HEK293 (cell line): ENCODE results near the gene PRPF6.

ENCODE experiments used
- AEBP2 ChIP-seq: fragments of 450-650 bp; formaldehyde crosslinking; IDR thresholded peaks from 2 replicates; pipeline ENCODE4 v1.5.1; 2016; ENCODE audit warnings: missing biosample characterization, missing genetic modification characterization, borderline replicate concordance
- EGR2 ChIP-seq: fragments of 450-650 bp; formaldehyde crosslinking; IDR thresholded peaks from 2 replicates; pipeline ENCODE4 v1.5.1; 2016; ENCODE audit warnings: low read depth, missing biosample characterization, missing genetic modification characterization
- GLI2 ChIP-seq: fragments of 450-650 bp; formaldehyde crosslinking; IDR thresholded peaks from 2 replicates; pipeline ENCODE4; 2017; ENCODE audit warnings: missing biosample characterization, missing genetic modification characterization, low read depth, borderline replicate concordance
- GLIS2 ChIP-seq: fragments of 450-650 bp; formaldehyde crosslinking; IDR thresholded peaks from 2 replicates; pipeline ENCODE4 v1.5.1; 2016; ENCODE audit warnings: missing biosample characterization, missing genetic modification characterization
- KLF9 ChIP-seq: fragments of 450-650 bp; formaldehyde crosslinking; IDR thresholded peaks from 2 replicates; pipeline ENCODE4 v1.5.1; 2016; ENCODE audit warnings: missing biosample characterization, missing genetic modification characterization, low read depth
- MYNN ChIP-seq: fragments of 450-650 bp; formaldehyde crosslinking; IDR thresholded peaks from 2 replicates; pipeline ENCODE4 v1.5.1; 2016; ENCODE audit warnings: missing biosample characterization, missing genetic modification characterization, borderline replicate concordance
- PRDM4 ChIP-seq: fragments of 450-650 bp; formaldehyde crosslinking; IDR thresholded peaks from 2 replicates; pipeline ENCODE4 v1.5.1; 2017; ENCODE audit warnings: missing biosample characterization, missing genetic modification characterization
- SCRT2 ChIP-seq: fragments of 450-650 bp; formaldehyde crosslinking; IDR thresholded peaks from 2 replicates; pipeline ENCODE4 v1.5.1; 2016; ENCODE audit warnings: missing biosample characterization, missing genetic modification characterization
- SETDB1 ChIP-seq: IDR thresholded peaks from one replicate; pipeline ENCODE4 v1.6.1; 2017; ENCODE audit warnings: mild to moderate bottlenecking, low read length, moderate library complexity, mixed read lengths; ENCODE audit not compliant: insufficient read length
- SP3 ChIP-seq: fragments of 450-650 bp; formaldehyde crosslinking; IDR thresholded peaks from 2 replicates; pipeline ENCODE4 v1.5.1; 2016; ENCODE audit warnings: missing biosample characterization, missing genetic modification characterization
- ZBTB1 ChIP-seq: fragments of 450-650 bp; formaldehyde crosslinking; IDR thresholded peaks from 2 replicates; pipeline ENCODE4 v1.5.1; 2016; ENCODE audit warnings: missing biosample characterization, missing genetic modification characterization
- ZBTB20 ChIP-seq: fragments of 450-650 bp; formaldehyde crosslinking; IDR thresholded peaks from 2 replicates; pipeline ENCODE4 v1.5.1; 2016; ENCODE audit warnings: missing biosample characterization, missing genetic modification characterization
- ZBTB48 ChIP-seq: fragments of 450-650 bp; formaldehyde crosslinking; IDR thresholded peaks from 2 replicates; pipeline ENCODE4 v1.5.1; 2016; ENCODE audit warnings: missing biosample characterization, missing genetic modification characterization
- ZEB2 ChIP-seq: fragments of 450-650 bp; formaldehyde crosslinking; IDR thresholded peaks from 2 replicates; pipeline ENCODE4 v1.5.1; 2016; ENCODE audit warnings: missing biosample characterization, missing genetic modification characterization
- ZNF138 ChIP-seq: fragments of 450-650 bp; formaldehyde crosslinking; IDR thresholded peaks from 2 replicates; pipeline ENCODE4 v1.5.1; 2016; ENCODE audit warnings: missing biosample characterization, missing genetic modification characterization, borderline replicate concordance
- ZNF146 ChIP-seq: fragments of 450-650 bp; formaldehyde crosslinking; IDR thresholded peaks from 2 replicates; pipeline ENCODE4 v1.5.1; 2016; ENCODE audit warnings: missing biosample characterization, missing genetic modification characterization
- ZNF19 ChIP-seq: fragments of 450-650 bp; formaldehyde crosslinking; IDR thresholded peaks from 2 replicates; pipeline ENCODE4; 2016; ENCODE audit warnings: missing biosample characterization, missing genetic modification characterization, low read depth
- ZNF23 ChIP-seq: fragments of 450-650 bp; formaldehyde crosslinking; IDR thresholded peaks from 2 replicates; pipeline ENCODE4 v1.5.1; 2016; ENCODE audit warnings: missing biosample characterization, missing genetic modification characterization, borderline replicate concordance
- ZNF302 ChIP-seq: fragments of 450-650 bp; formaldehyde crosslinking; IDR thresholded peaks from 2 replicates; pipeline ENCODE4 v1.5.1; 2016; ENCODE audit warnings: missing biosample characterization, missing genetic modification characterization, low read depth
- ZNF366 ChIP-seq: fragments of 450-650 bp; formaldehyde crosslinking; conservative IDR thresholded peaks from 2 replicates; pipeline ENCODE4 v1.5.1; 2016; ENCODE audit warnings: missing biosample characterization, missing genetic modification characterization
- ZNF433 ChIP-seq: fragments of 450-650 bp; formaldehyde crosslinking; IDR thresholded peaks from 2 replicates; pipeline ENCODE4 v1.5.1; 2016; ENCODE audit warnings: missing biosample characterization, missing genetic modification characterization, low read depth
- ZNF473 ChIP-seq: fragments of 450-650 bp; formaldehyde crosslinking; IDR thresholded peaks from 2 replicates; pipeline ENCODE4 v1.5.1; 2017; ENCODE audit warnings: missing biosample characterization, missing genetic modification characterization
- ZNF48 ChIP-seq: fragments of 450-650 bp; formaldehyde crosslinking; IDR thresholded peaks from 2 replicates; pipeline ENCODE4 v1.5.1; 2016; ENCODE audit warnings: missing biosample characterization, missing genetic modification characterization
- ZNF501 ChIP-seq: fragments of 450-650 bp; formaldehyde crosslinking; IDR thresholded peaks from 2 replicates; pipeline ENCODE4 v1.5.1; 2016; ENCODE audit warnings: missing biosample characterization, missing genetic modification characterization
- ZNF548 ChIP-seq: fragments of 450-650 bp; formaldehyde crosslinking; IDR thresholded peaks from 2 replicates; pipeline ENCODE4 v1.5.1; 2016; ENCODE audit warnings: missing biosample characterization, missing genetic modification characterization
- ZNF571 ChIP-seq: fragments of 450-650 bp; formaldehyde crosslinking; IDR thresholded peaks from 2 replicates; pipeline ENCODE4 v1.5.0; 2017; ENCODE audit warnings: missing biosample characterization, missing genetic modification characterization
- ZNF626 ChIP-seq: fragments of 450-650 bp; sonication (Bioruptor Pico); formaldehyde crosslinking; IDR thresholded peaks from 2 replicates; pipeline ENCODE4 v1.5.1; 2018; ENCODE audit warnings: missing biosample characterization, missing genetic modification characterization, inconsistent platforms
- ZNF660 ChIP-seq: fragments of 450-650 bp; IDR thresholded peaks from 2 replicates; pipeline ENCODE4 v1.5.1; 2018; ENCODE audit warnings: missing biosample characterization, mild to moderate bottlenecking, missing genetic modification characterization
- ZNF677 ChIP-seq: fragments of 450-650 bp; IDR thresholded peaks from 2 replicates; pipeline ENCODE4 v1.5.0; 2018; ENCODE audit warnings: missing biosample characterization, mild to moderate bottlenecking, missing genetic modification characterization, moderate library complexity
- ZNF692 ChIP-seq: fragments of 450-650 bp; formaldehyde crosslinking; IDR thresholded peaks from 2 replicates; pipeline ENCODE4 v1.5.1; 2016; ENCODE audit warnings: missing biosample characterization, missing genetic modification characterization
- ZNF701 ChIP-seq: fragments of 450-650 bp; formaldehyde crosslinking; IDR thresholded peaks from 2 replicates; pipeline ENCODE4 v1.5.1; 2016; ENCODE audit warnings: missing biosample characterization, missing genetic modification characterization
- ZNF76 ChIP-seq: fragments of 450-650 bp; formaldehyde crosslinking; IDR thresholded peaks from 2 replicates; pipeline ENCODE4; 2016; ENCODE audit warnings: low read depth, missing biosample characterization, missing genetic modification characterization, borderline replicate concordance
- ZNF768 ChIP-seq: fragments of 450-650 bp; formaldehyde crosslinking; IDR thresholded peaks from 2 replicates; pipeline ENCODE4 v1.5.1; 2018; ENCODE audit warnings: missing biosample characterization, mild to moderate bottlenecking, missing genetic modification characterization
- ZNF792 ChIP-seq: fragments of 450-650 bp; formaldehyde crosslinking; IDR thresholded peaks from 2 replicates; pipeline ENCODE4 v1.5.1; 2016; ENCODE audit warnings: missing biosample characterization, missing genetic modification characterization
- ZNF843 ChIP-seq: fragments of 450-650 bp; formaldehyde crosslinking; IDR thresholded peaks from 2 replicates; pipeline ENCODE4 v1.5.1; 2016; ENCODE audit warnings: missing biosample characterization, missing genetic modification characterization
- TF ChIP-seq, protein P1 (sequence below): fragments of 450-650 bp; formaldehyde crosslinking; IDR thresholded peaks from 2 replicates; pipeline ENCODE4 v1.5.1; 2016; ENCODE audit warnings: missing biosample characterization, missing genetic modification characterization

PRPF6 gene

GRCh38 chr20:64063389-64064144 lies 82.6 kb downstream of the PRPF6 start (continued):
- TF ChIP-seq ZNF692 (tag by site-specific recombination) (no peak), ZNF473 (no peak), PRDM4 (tag by site-specific recombination) (no peak), SCRT2 (tag by site-specific recombination) (peak; percentile 80), ZNF48 (tag by site-specific recombination) (no peak), ZBTB20 (tag by site-specific recombination) (peak; percentile 89), ZNF19 (tag by site-specific recombination) (no peak), ZNF843 (tag by site-specific recombination) (no peak), ZNF76 (no peak), ZBTB1 (tag by site-specific recombination) (no peak), ZNF433 (tag by site-specific recombination) (no peak), ZNF146 (no peak), ZNF571 (tag by site-specific recombination) (no peak), GLI2 (tag by site-specific recombination) (no peak), ZNF366 (tag by site-specific recombination) (no peak), ZEB2 (tag by site-specific recombination) (peak; percentile 58; the same call in 1 of the 2 replicates), KLF9 (tag by site-specific recombination) (peak; percentile 84), GLIS2 (tag by site-specific recombination) (peak; percentile 85), ZNF701 (tag by site-specific recombination) (no peak), ZNF677 (tag by site-specific recombination) (no peak), ZNF768 (tag by site-specific recombination) (no peak), ZNF626 (tag by site-specific recombination) (no peak), ZBTB48 (tag by site-specific recombination) (peak; percentile 76), ZNF501 (no peak), ZNF548 (tag by site-specific recombination) (no peak), ZNF138 (tag by site-specific recombination) (0 out of 2 replicates have a peak, but pooled peaks have one; percentile 7), SETDB1 (no peak), ZNF792 (no peak), AEBP2 (tag by site-specific recombination) (no peak), EGR2 (tag by site-specific recombination) (peak; percentile 67), ZNF302 (tag by site-specific recombination) (no peak), ZNF660 (no peak), ZNF23 (no peak), MYNN (no peak), SP3 (tag by site-specific recombination) (peak; percentile 56; the same call in 1 of the 2 replicates)
- TF ChIP-seq, protein P1, sequence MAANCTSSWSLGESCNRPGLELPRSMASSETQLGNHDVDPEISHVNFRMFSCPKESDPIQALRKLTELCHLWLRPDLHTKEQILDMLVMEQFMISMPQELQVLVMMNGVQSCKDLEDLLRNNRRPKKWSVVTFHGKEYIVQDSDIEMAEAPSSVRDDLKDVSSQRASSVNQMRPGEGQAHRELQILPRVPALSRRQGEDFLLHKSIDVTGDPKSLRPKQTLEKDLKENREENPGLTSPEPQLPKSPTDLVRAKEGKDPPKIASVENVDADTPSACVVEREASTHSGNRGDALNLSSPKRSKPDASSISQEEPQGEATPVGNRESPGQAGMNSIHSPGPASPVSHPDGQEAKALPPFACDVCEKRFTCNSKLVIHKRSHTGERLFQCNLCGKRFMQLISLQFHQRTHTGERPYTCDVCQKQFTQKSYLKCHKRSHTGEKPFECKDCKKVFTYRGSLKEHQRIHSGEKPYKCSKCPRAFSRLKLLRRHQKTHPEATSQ (tag by site-specific recombination), result no peak
